C4-2B (cell line): ENCODE results near the gene URB1.

Experiments
- CTCF ChIP-seq: fragments of 450-650 bp; conservative IDR thresholded peaks from 2 replicates; pipeline ENCODE4 v1.5.1; 2017; ENCODE audit warnings: mild to moderate bottlenecking
- ZFX ChIP-seq: fragments of 450-650 bp; IDR thresholded peaks from 2 replicates; pipeline ENCODE4 v1.6.1; 2017

GRCh38 chr21:32298148-32298559 is 94.7 kb downstream of the URB1 start:
- TF ChIP-seq CTCF (no peak), ZFX (no peak)
